Germinal center (tissue), 1 donor: ENCODE data around the gene LTV1.

Source experiments
- DNase-seq: peaks from one replicate; pipeline ENCODE4 v3.0.0; 2012; ENCODE audit warnings: mixed read lengths, low spot score

The LTV1 gene

DNA sequence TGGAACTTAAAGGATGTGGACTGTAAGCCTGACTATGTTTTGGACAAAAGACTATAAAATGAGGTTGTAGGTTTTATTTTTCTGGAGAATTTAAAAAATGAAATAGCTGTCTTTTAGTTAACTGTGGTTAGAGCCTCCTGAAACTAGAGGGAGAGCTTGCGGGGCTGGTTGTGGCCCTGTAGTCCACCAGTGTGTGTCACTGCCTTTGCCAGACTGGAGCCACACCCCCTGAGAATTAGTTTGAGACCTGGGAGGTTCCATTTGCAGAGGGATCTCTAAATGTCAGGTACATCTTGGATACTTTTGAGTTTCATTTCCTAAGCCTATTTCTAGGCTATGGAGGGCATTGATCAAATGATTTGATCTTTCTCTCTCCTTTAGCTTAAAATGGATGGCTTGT lies 42.0 kb downstream of the LTV1 start:
- DNase-seq: no peak

DNA sequence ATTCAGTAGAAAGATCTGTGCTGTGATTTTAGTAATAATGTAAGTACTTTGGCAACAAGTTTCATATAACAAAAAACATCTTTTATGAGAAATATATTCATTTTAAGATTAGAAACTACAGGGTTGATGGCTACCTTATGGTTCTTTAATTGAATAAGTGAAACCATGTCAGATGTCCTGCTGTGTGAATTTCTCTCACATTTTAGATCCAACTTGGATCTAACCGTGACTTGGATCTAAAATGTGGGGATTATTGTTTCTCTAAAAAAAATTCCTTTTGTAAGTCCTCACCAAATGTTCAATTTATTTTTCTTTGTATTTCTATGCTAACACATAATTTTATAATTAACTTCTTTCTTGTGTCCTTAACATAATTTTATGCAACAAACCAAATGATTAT lies 51.5 kb downstream of the LTV1 start:
- DNase-seq: no peak

- no peak for DNase-seq
Measured at GRCh38 chr6:143896126-143896860, 53.2 kb downstream of the LTV1 start.

DNA sequence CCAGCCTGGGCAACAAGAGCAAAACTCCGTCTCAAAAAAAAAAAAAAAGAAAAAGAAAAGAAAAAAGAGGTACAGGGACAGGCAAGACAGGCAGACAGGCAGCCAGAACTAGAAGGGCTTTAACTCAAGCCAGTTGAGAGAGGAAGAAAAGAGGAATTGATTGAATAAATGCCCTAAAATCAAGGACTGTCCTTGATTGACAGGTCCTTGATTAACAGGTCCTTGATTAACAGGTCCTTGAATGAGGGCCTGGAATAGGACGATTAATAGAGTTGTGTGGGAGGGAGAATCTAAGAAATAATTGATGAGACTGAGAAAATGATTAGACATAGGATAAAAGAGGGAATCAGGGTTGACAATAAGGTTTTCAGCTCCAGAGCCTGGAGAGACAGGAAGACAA lies 57.2 kb downstream of the LTV1 start:
- DNase-seq: no peak

DNA sequence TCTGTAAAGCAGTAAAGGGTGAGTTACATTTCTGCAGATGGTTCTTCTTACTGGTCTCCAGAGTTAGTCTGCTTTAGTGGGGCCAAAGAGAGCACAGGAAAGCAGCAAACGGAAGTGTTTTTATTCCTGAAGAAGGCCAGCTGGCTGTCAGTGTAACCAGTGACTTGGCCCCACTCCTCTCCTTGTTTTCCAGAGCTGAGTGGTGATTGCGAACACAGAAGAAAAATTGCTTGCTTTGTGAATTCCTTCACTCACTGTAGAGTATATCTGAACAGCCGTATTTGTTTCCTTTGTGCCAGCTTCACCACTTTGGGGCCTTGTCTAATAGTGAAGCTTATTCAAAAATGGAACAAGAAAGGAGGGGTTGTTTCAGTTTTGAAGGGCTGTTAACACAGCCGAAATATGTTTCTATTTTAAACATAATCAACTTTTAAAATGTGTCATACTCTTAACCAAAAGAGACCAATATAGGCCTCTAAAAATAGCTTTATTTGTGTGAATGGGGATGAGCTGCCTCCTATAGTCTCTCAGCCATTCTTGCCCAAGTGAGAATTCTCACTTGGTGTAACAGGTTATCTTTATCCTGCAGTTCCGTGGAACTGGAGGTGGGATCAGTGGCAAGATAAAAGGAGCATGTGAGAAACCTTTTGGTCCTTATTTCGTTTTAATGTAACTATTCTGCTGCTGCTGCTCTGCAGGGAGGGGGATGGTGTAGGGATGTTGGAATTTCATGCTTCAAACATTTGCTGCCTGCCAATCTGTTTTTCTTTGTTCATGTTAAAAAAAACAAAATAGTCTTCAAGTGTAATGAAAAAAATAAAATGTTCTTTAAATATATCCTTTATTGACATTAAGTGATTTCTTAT lies 59.0 kb downstream of the LTV1 start:
- no peak for DNase-seq

- no peak for DNase-seq
Measured at GRCh38 chr6:143902827-143903226, 59.7 kb downstream of the LTV1 start.

GRCh38 chr6:143911028-143911427 lies 67.9 kb downstream of the LTV1 start:
- no peak for DNase-seq

- DNase-seq: no peak
Measured at GRCh38 chr6:143912671-143913070, 69.5 kb downstream of the LTV1 start.
